Measurements from ENCODE around the gene OR6C2.
"Not testable (repeated sequence)": the region's sequence is repeated elsewhere in the genome, so short reads cannot be mapped to it uniquely, and the experiment has no call there.

DNA sequence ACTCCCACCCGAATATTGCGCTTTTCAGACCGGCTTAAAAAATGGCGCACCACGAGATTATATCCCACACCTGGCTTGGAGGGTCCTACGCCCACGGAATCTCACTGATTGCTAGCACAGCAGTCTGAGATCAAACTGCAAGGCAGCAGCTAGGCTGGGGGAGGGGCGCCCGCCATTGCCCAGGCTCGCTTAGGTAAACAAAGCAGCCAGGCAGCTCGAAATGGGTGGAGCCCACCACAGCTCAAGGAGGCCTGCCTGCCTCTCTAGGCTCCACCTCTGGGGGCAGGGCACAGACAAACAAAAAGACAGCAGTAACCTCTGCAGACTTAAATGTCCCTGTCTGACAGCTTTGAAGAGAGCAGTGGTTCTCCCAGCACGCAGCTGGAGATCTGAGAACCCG, 40.4 kb downstream of the OR6C2 start:
- TF ChIP-seq ZNF274 (IDR thresholded peaks at IDR 0.05; ENCODE audit: low read depth, low read length); YY1 (IDR thresholded peaks at IDR 0.05; ENCODE audit: insufficient read depth, insufficient read length); SUZ12 (IDR thresholded peaks at IDR 0.05; ENCODE audit: extremely low read depth, insufficient read depth, insufficient read length): not testable (repeated sequence)

Measured in NT2/D1 (cell line).